ENCODE data around the gene KRTAP17-1. TPM values are rescaled to one million over a fixed set of nuclear protein-coding genes. Genes with fewer than 3 reads are reported as not detected.
"Not testable (repeated sequence)": the region's sequence is repeated elsewhere in the genome, so short reads cannot be mapped to it uniquely, and the experiment has no call there.

Gene KRTAP17-1, protein sequence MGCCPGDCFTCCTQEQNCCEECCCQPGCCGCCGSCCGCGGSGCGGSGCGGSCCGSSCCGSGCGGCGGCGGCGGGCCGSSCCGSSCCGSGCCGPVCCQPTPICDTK
- total RNA-seq: not detected

DNA sequence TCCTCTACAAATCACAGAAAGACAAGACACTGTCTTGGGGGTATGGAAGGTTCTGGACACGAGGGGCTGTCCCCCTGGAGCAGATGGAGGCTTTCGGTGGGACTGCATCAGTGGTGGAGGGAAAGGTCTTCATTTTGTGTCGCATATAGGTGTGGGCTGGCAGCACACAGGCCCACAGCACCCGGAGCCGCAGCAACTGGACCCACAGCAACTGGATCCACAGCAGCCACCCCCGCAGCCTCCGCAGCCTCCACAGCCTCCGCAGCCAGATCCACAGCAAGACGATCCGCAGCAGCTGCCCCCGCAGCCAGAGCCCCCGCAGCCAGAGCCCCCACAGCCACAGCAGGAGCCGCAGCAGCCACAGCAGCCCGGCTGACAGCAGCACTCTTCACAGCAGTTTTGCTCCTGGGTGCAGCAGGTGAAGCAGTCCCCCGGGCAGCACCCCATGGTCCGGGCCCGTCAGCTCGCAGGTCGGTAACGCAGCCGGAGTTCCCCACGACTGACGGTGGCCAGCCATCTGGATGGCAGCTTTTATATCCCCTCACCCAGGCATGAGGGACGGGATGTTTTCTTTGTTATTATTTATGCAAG lies at the start of gene KRTAP17-1:
Gene KRTAP17-1, minus strand, starts transcription at position 507 of the 591 bp plus-strand sequence. Its CDS starts 60 bp downstream, at position 447.
- Mint-ChIP-seq H3K9me3 (ENCODE audit: low read depth) (peaks cover 11% of the 10 kb centered on the region), H3K27me3 (no peaks in the 10 kb centered on the region), H3K4me1 (peaks cover 14% of the 10 kb centered on the region), H3K27ac (no peak within 1 kb of the TSS), H3K4me3 (no peak within 1 kb of the TSS), H3K36me3 (ENCODE audit: low read depth) (no peaks in the 10 kb centered on the region)
- no peak for DNase-seq
- intact Hi-C loops (cut with DNase I, micrococcal nuclease): no loop called here
- no peak for ATAC-seq
- ChIA-PET POLR2A (no interaction called here), CTCF (interaction anchor here (1.5 kb wide), 1 partner anchor 13 kb away, joined by 4 read pairs; no protein-coding TSS in a partner anchor)

DNA sequence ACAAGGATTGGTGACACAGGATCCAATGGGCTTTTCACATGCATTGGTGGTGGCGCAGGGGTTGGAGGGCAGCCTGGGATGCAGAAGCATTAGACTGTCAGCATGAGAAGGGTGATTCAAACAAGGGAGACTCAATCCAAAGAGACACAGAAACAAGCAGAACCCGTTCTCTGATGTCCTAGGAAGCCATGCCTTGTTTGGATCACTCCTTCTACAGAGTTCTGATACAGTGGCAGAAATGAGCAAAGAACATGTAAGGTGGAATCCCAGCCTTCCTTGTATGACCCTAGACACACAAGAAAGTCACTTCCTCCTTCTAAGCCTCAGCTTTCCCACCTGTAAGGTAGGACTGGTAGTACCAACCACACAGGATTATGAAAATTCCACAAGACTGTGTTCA lies 48.4 kb upstream of the KRTAP17-1 start:
- CTCF ChIA-PET: no interaction called here
- POLR2A ChIA-PET: no interaction called here
- Mint-ChIP-seq H3K27me3 (no peaks in the 10 kb centered on the region), H3K9me3 (ENCODE audit: low read depth) (no peaks in the 10 kb centered on the region), H3K4me3 (no peak overlapping the region), H3K36me3 (ENCODE audit: low read depth) (no peaks in the 10 kb centered on the region), H3K4me1 (no peaks in the 10 kb centered on the region), H3K27ac (no peak overlapping the region)
- no peak for DNase-seq
- intact Hi-C loops (cut with DNase I, micrococcal nuclease): no loop called here
- no peak for ATAC-seq

DNA sequence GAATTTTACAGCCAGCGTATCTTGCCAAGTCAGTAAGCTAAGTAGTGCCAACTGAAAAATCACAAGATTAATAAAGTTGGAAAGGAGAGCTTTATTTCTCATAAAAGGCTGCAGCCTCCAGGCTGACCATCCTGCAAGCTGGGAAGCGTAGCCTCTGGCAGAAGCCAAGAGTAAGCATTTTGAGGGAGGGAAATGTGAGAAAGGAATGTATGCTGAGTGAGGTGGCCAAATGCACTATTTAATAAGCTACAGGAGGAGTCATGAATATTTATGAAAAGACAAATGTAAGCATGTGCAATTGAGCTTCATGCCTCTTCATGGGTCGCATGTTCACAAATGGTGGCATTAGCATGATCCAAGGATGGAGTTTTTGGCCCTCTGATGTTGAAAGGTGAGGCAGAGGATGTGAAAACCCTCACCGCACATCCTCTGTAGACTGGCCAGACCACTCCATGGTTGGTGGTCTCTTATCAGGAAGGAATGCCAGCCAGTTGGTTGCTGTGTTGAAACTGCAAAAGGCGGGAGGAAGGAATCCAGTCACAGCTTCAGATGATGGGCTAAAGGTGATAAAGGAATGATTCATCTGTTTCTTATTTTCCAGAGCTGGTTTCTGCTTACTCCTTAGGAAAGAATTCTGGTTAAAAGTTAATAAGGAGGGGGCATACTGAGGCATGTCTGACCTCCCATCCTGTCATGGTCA lies 44.9 kb upstream of the KRTAP17-1 start:
- POLR2A ChIA-PET: no interaction called here
- no peaks in the 10 kb centered on the region for H3K4me1 Mint-ChIP-seq

DNA sequence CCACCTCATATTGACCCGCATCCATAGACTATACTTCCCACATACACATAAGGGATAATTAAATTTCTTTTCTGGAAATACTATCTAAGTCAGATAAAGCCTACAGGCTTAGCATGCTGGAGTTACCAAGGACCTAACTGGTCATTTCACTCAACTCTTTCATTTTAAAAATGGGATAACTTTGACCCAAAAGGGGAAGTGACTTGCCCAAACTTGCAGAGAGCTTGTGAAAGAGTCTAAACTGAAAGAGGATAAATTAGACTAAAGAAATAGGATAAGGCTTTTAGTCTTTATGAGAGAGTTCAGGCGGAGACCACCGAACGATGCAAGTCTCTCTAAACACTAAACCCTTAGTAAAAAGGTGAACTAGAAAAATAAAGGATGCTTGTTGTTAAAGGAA lies 39.0 kb upstream of the KRTAP17-1 start:
- peaks cover 1% of the 10 kb centered on the region for H3K9me3 Mint-ChIP-seq (ENCODE audit: low read depth)
- no peak overlapping the region for H3K27ac Mint-ChIP-seq
- intact Hi-C loops (cut with DNase I, micrococcal nuclease): no loop called here
- ChIA-PET CTCF (interaction anchor here (0.6 to 0.7 kb wide), 2 partner anchors 9 to 296 kb away, joined by 3 read pairs; no protein-coding TSS in a partner anchor), POLR2A (no interaction called here)
- ATAC-seq (no peak), DNase-seq (no peak)
- H3K27me3 Mint-ChIP-seq: no peaks in the 10 kb centered on the region
- peaks cover 5% of the 10 kb centered on the region for H3K4me1 Mint-ChIP-seq
- no peak overlapping the region for H3K4me3 Mint-ChIP-seq
- no peaks in the 10 kb centered on the region for H3K36me3 Mint-ChIP-seq (ENCODE audit: low read depth)

More for the DNA sequence above, 44.9 kb upstream of the KRTAP17-1 start:
- ATAC-seq: no peak
- intact Hi-C loops (cut with DNase I, micrococcal nuclease): no loop called here
- Mint-ChIP-seq H3K27ac (no peak overlapping the region), H3K4me3 (no peak overlapping the region), H3K9me3 (ENCODE audit: low read depth) (peaks cover 1% of the 10 kb centered on the region), H3K36me3 (ENCODE audit: low read depth) (no peaks in the 10 kb centered on the region), H3K27me3 (no peaks in the 10 kb centered on the region)
- DNase-seq: no peak
- CTCF ChIA-PET: no interaction called here

DNA sequence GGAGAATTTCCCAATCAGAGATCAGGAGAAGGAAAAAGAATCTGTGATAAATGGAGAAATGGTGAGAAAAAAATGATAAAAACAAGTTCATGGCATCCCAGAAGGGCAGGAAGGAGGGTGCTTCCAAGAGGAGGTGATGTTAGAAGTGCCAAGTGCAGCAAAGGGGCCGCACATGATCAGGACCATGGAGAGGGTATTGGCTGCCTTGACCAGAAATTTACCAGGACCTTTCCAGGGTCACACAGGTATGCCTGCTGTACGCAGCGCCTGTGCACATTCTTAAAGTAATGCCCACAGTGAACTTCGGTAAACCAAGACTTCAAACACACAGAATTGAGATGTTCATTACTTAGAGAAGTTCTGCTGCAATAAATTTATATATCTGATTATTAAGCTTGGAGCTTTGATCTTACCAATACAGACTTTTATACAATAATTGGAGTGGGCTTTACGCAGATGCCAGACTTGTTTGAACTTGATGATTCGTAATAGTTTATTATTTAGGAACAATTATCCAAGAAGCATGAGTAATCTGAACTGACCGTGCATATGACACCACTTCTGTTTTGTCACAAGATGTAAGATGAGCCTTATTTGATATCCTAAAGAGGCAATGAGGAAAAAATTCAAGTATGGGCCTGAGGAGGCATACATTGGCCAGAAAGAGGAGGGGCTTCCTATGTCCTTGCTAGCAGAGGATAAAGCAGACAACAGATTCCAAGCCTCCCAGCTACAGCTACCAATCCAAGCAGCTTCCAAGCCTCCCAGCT lies 37.3 kb upstream of the KRTAP17-1 start:
- ATAC-seq (no peak), DNase-seq (no peak)
- Mint-ChIP-seq H3K27me3 (no peaks in the 10 kb centered on the region), H3K4me3 (no peak overlapping the region), H3K4me1 (peaks cover 5% of the 10 kb centered on the region), H3K36me3 (ENCODE audit: low read depth) (no peaks in the 10 kb centered on the region), H3K27ac (no peak overlapping the region), H3K9me3 (ENCODE audit: low read depth) (peaks cover 1% of the 10 kb centered on the region)
- intact Hi-C loops (cut with DNase I, micrococcal nuclease): no loop called here
- ChIA-PET CTCF (no interaction called here), POLR2A (no interaction called here)

DNA sequence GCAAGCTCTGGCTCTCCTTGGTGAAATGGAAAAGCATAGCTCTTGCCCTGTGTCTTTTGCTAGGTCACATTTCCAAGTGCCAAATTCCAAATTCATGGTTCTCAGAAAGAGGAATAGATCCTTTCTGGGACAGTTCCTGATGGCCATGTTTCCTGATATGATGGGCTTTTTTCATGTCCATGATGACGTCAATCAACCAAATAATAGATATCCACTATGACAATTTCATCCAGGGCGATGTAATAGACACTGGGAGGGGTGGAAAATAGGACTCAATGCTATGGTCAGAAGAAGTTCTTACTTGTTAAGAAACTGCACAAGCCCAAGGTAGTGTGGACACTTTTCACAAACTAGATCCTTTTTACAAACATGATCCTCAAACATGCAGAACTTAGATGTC lies 35.7 kb upstream of the KRTAP17-1 start:
- DNase-seq (no peak), ATAC-seq (no peak)
- intact Hi-C loops (cut with DNase I, micrococcal nuclease): no loop called here
- peaks cover 5% of the 10 kb centered on the region for H3K4me1 Mint-ChIP-seq
- no peaks in the 10 kb centered on the region for H3K36me3 Mint-ChIP-seq (ENCODE audit: low read depth)
- ChIA-PET CTCF (interaction anchor here (3.0 kb wide), 1 partner anchor 20 kb away, joined by 22 read pairs; the partner anchor contains the start of gene KRT33B), POLR2A (no interaction called here)
- no peak overlapping the region for H3K27ac Mint-ChIP-seq
- no peaks in the 10 kb centered on the region for H3K9me3 Mint-ChIP-seq (ENCODE audit: low read depth)
- H3K4me3 Mint-ChIP-seq: no peak overlapping the region
- H3K27me3 Mint-ChIP-seq: no peaks in the 10 kb centered on the region

DNA sequence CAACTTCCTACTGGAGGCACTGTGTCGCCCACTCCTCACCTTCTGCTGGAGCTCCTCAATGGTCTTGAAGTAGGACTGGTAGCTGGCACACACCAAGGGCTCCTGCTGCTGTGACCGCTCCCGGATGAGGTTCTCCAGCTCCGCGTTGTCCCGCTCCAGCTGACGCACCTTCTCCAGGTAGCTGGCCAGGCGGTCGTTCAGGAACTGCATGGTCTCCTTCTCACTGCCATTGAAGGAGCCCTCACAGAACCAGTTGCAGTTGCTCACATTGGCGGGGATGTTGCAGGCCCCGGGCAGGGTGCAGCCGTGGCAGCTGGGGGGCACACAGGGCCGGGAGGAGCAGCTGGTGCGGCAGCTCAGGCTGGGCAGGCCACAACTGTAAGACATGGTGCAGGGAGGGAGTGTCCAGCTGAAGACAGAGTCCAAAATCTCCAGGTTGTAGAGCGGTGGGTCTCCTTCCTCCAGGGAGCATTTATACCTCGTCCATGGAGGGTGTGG lies 34.9 kb upstream of the KRTAP17-1 start, which contains the start of gene KRT33A:
Gene KRT33A, minus strand, starts transcription at position 448 of the 498 bp plus-strand sequence. Its CDS starts 61 bp downstream, at position 387.
- POLR2A ChIA-PET: interaction anchor here (1.1 kb wide), 1 partner anchor 21 kb away, joined by 3 read pairs; no protein-coding TSS in a partner anchor
- not testable (repeated sequence) for H3K27ac Mint-ChIP-seq; DNase-seq; H3K4me1 Mint-ChIP-seq; H3K9me3 Mint-ChIP-seq (ENCODE audit: low read depth); H3K36me3 Mint-ChIP-seq (ENCODE audit: low read depth); H3K4me3 Mint-ChIP-seq; ATAC-seq; H3K27me3 Mint-ChIP-seq
- CTCF ChIA-PET: interaction anchor here (1.3 to 3.0 kb wide), 2 partner anchors 20 to 441 kb away, joined by 3 to 22 read pairs; partner anchors contain the start of gene KRT33B
- intact Hi-C loops (cut with DNase I, micrococcal nuclease): loop anchor here in 1 of 2 experiments (1.0 kb wide), 1 partner anchor 20 kb away; no protein-coding TSS in a partner anchor

DNA sequence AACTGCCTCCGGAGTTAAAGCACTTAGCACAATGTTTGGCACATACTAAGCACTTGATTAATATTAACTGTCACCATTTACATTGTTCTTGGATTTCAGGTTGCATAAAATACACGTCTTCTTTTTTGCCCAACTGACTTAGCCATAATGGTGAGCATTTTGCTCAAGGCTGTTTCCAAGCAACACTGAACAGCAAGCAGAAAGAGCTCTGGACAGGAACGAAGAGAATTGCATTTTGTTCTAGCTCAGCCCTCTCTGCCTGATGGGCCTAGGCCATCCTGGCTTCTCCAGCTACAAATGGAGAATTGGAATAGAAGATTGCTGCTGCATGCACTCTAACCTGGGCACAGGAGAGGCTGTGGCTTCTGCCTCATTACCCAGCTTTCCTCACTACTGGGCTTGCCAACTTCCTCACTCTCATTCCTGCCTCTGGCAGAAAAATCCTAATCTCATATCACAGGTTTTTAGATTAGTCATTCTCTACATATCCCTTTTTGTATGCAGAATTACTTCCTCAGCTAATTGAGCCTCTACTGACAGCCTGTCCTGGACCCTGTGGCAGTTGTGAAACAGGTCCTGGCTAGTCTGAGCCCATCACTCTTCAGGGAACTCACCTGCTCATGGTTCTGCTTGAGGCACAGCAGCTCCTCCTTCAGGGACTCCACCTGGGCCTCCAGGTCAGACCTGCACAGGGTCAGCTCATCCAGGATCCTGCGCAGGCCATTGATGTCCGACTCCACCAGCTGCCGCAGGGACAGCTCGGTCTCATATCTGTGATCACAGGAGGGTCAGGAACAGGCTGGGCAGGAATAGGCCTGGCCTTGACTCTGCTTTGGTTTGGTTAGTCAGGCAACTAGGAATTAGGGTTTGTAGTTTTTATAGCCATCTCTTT lies 32.6 kb upstream of the KRTAP17-1 start:
- POLR2A ChIA-PET: no interaction called here
- Mint-ChIP-seq H3K27ac (no peak overlapping the region), H3K27me3 (no peaks in the 10 kb centered on the region)

DNA sequence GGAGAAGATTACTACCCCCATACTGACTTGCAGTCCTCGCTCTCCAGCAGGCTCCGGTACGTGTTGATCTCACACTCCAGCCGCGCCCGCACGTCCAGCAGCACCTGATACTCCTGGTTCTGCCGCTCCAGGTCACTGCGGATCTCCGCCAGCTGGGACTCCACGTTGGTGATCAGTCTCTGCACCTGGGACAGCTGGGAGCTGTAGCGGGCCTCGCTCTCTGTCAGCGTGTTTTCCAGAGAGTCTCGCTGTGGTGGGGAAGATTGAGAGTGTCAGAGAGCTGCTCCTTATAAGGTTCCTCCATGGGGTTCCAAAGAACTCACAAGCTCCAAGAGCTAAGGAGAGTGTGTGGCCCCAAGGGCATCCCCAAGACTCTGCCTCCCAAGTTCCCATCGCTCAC lies 30.9 kb upstream of the KRTAP17-1 start:
- H3K4me3 Mint-ChIP-seq; H3K27ac Mint-ChIP-seq; H3K9me3 Mint-ChIP-seq (ENCODE audit: low read depth); ATAC-seq; H3K36me3 Mint-ChIP-seq (ENCODE audit: low read depth); H3K27me3 Mint-ChIP-seq; DNase-seq; POLR2A ChIA-PET: not testable (repeated sequence)
- intact Hi-C loops (cut with DNase I, micrococcal nuclease): loop anchor here in 1 of 2 experiments (10.0 kb wide), 1 partner anchor 318 kb away; no protein-coding TSS in a partner anchor
- peaks cover 20% of the 10 kb centered on the region for H3K4me1 Mint-ChIP-seq
- CTCF ChIA-PET: interaction anchor here (0.6 to 1.1 kb wide), 2 partner anchors 8 to 12 kb away, joined by 3 to 4 read pairs; no protein-coding TSS in a partner anchor

More for the DNA sequence above, 32.6 kb upstream of the KRTAP17-1 start:
- Mint-ChIP-seq H3K9me3 (ENCODE audit: low read depth) (peaks cover 4% of the 10 kb centered on the region), H3K36me3 (ENCODE audit: low read depth) (peaks cover 4% of the 10 kb centered on the region), H3K4me3 (no peak overlapping the region), H3K4me1 (peaks cover 10% of the 10 kb centered on the region)
- CTCF ChIA-PET: interaction anchor here (0.6 to 3.0 kb wide), 6 partner anchors 7 to 160 kb away, joined by 3 to 22 read pairs (median 3); partner anchors contain the start of gene KRT33B
- intact Hi-C loops (cut with DNase I, micrococcal nuclease): loop anchor here in 1 of 2 experiments (10.0 kb wide), 1 partner anchor 317 kb away; no protein-coding TSS in a partner anchor
- ATAC-seq (no peak), DNase-seq (no peak)

DNA sequence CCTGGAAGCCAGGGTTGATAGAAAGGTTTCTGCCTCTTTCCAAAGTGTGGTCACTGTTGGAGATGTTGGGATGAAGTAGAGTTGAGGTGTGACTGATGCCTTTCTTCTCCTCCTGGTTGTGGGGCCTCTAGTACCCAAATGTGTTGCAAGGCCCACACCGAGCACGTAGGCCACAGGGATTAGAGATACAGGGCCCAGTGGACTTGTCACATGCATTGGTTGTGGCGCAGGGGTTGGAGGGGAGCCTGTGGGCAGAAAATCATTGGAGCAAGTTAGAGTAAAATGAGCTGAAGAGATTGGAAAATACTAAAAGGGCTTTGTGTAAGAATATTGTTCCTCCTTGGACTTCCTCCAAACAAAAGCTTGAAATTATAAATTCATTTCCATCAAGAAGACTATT lies 30.5 kb upstream of the KRTAP17-1 start:
- no peak overlapping the region for H3K4me3 Mint-ChIP-seq
- peaks cover 9% of the 10 kb centered on the region for H3K36me3 Mint-ChIP-seq (ENCODE audit: low read depth)
- ATAC-seq (no peak), DNase-seq (no peak)
- H3K27me3 Mint-ChIP-seq: no peaks in the 10 kb centered on the region
- ChIA-PET POLR2A (no interaction called here), CTCF (interaction anchor here (0.6 to 1.1 kb wide), 3 partner anchors 8 to 14 kb away, joined by 3 to 4 read pairs (median 3); no protein-coding TSS in a partner anchor)
- peaks cover 24% of the 10 kb centered on the region for H3K4me1 Mint-ChIP-seq
- no peak overlapping the region for H3K27ac Mint-ChIP-seq
- intact Hi-C loops (cut with DNase I, micrococcal nuclease): loop anchor here in 1 of 2 experiments (10.0 kb wide), 1 partner anchor 319 kb away; no protein-coding TSS in a partner anchor
- peaks cover 7% of the 10 kb centered on the region for H3K9me3 Mint-ChIP-seq (ENCODE audit: low read depth)

Data from activated CD4-positive, alpha-beta T cell treated with anti-CD3 and anti-CD28 coated beads for 36 hours (primary cell).